ENCODE data around the gene MYO1H. TPM values are rescaled to one million over a fixed set of nuclear protein-coding genes. Genes with fewer than 3 reads are reported as not detected.
A peak's percentile ranks its signal among the peaks of the same experiment; 100 is the strongest.

The MYO1H gene
- total RNA-seq, 1 donor: not detected

GRCh38 chr12:109385339-109386058 is 37.8 kb downstream of the MYO1H start:
- TF ChIP-seq, protein P1, sequence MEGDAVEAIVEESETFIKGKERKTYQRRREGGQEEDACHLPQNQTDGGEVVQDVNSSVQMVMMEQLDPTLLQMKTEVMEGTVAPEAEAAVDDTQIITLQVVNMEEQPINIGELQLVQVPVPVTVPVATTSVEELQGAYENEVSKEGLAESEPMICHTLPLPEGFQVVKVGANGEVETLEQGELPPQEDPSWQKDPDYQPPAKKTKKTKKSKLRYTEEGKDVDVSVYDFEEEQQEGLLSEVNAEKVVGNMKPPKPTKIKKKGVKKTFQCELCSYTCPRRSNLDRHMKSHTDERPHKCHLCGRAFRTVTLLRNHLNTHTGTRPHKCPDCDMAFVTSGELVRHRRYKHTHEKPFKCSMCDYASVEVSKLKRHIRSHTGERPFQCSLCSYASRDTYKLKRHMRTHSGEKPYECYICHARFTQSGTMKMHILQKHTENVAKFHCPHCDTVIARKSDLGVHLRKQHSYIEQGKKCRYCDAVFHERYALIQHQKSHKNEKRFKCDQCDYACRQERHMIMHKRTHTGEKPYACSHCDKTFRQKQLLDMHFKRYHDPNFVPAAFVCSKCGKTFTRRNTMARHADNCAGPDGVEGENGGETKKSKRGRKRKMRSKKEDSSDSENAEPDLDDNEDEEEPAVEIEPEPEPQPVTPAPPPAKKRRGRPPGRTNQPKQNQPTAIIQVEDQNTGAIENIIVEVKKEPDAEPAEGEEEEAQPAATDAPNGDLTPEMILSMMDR (IDR thresholded peaks at IDR 0.05; ENCODE audit: insufficient read depth, low read depth, low read length): peak; percentile 55
- no peak overlapping the region for H3K4me3 ChIP-seq (ENCODE audit: low read depth, low read length)
- DNase-seq (ENCODE audit: low read depth): peak; percentile 56

DNA sequence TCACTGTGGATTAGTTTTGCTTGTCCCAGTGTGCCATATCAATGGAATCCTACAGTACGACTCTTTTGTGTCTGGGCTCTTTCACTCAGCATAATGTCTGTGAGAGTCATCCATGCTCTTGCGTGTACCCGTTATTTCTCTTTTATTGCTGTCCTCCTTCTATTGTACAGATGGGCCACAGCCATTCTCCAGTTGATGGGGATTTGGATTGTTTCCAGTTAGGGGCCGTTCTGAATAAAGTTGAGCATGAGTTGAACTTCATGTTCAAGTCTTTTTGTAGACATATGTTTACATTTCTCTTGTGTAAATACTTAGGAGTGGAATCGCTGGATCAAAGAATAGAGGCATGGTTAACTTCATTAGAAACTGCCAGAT is 38.3 kb downstream of the MYO1H start:
- TF ChIP-seq, protein P1 (IDR thresholded peaks at IDR 0.05; ENCODE audit: insufficient read depth, low read depth, low read length): no peak
- no peak for DNase-seq (ENCODE audit: low read depth)
- H3K4me3 ChIP-seq (ENCODE audit: low read depth, low read length): no peak overlapping the region

DNA sequence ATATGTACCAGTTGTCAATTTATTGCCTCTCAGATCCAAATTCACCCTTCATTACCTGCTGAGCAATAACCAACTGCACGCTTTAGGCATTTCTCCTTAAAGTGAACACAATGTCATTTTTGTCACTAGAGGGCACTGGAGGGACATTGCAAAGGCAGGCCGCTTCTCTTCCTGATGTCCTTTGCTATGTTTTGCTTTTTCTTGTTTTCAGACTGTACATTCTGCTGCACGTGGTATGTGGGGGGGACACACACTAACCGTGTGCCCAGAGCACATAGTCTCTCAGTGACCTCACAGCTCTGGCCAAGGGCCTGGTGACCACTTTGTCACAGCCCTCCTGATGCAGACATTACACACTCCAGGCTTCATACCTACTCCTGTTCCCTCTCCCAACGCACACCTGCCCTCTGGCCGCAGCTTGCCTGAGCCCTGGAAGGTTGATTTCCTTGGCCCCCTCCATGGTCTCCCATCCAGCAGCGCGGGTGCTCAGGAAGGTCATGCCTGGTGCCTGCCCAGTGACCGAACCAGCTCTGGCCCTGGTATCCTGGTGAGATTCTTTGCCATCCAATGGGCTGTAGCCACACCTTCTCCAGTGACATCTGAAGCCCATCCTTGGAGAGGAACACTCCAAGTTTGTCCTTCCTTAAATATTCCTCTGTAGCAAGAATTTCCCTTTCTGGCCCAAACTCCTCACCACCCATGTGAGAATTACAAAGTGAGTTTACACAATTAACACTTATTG is 39.9 kb downstream of the MYO1H start:
- no peak overlapping the region for H3K4me3 ChIP-seq (ENCODE audit: low read depth, low read length)
- TF ChIP-seq, protein P1 (IDR thresholded peaks at IDR 0.05; ENCODE audit: insufficient read depth, low read depth, low read length): peak; percentile 49
- DNase-seq (ENCODE audit: low read depth): peak; percentile 7

DNA sequence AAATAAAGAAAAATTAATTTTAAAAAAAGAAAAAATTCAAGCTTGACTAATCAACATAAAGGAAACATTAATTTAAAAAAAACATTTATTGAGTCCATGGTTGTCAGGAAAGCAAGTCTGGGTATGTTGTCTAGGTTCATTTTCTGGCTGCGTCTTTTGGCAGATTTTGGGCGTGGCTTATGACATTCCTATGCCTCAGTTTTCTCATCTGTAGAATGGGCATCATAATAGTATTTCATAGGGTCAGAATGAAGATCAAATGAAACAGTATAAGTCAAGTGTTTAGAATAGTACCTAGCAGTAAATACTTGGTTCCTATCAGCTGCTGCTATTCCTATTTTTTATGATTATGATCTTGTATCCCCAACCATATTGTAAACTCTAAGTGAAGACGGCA is 40.5 kb downstream of the MYO1H start:
- TF ChIP-seq, protein P1 (IDR thresholded peaks at IDR 0.05; ENCODE audit: insufficient read depth, low read depth, low read length): no peak
- DNase-seq (ENCODE audit: low read depth): no peak
- no peak overlapping the region for H3K4me3 ChIP-seq (ENCODE audit: low read depth, low read length)

- TF ChIP-seq, protein P1 (IDR thresholded peaks at IDR 0.05; ENCODE audit: insufficient read depth, low read depth, low read length): no peak
- DNase-seq (ENCODE audit: low read depth): no peak
- no peak overlapping the region for H3K4me3 ChIP-seq (ENCODE audit: low read depth, low read length)
These were observed 41.4 kb downstream of the MYO1H start for GRCh38 chr12:109389146-109389545.

- peak; percentile 65 for DNase-seq (ENCODE audit: low read depth)
- TF ChIP-seq, protein P1 (IDR thresholded peaks at IDR 0.05; ENCODE audit: insufficient read depth, low read depth, low read length): peak; percentile 96
- no peak overlapping the region for H3K4me3 ChIP-seq (ENCODE audit: low read depth, low read length)
These were observed 46.0 kb downstream of the MYO1H start for GRCh38 chr12:109393437-109394345.
